Fibroblast of skin of right quadriceps (primary cell): ENCODE data around the gene CDKN2B-AS1.
A peak's percentile ranks its signal among the peaks of the same experiment; 100 is the strongest.

Experiments
- DNase-seq: peaks from one replicate; pipeline ENCODE4 v3.0.0-alpha.2; 2013

The CDKN2B-AS1 gene

DNA sequence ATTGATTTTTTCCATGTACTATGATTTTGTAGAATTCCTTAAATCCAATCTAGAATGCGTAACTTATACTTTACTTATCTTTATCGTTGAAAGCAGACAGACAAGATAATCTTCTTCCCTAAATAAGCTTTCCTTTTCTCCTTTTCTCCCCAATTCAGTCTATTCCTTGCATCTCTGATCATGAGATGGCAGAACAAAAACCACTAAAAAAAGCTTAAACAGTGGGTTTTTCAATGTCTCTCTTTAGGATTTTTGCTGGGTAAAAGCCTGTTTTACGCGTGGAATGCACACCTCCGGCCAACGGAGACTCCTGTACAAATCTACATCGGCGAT is 13.8 kb downstream of the CDKN2B-AS1 start:
- DNase-seq = no peak

DNA sequence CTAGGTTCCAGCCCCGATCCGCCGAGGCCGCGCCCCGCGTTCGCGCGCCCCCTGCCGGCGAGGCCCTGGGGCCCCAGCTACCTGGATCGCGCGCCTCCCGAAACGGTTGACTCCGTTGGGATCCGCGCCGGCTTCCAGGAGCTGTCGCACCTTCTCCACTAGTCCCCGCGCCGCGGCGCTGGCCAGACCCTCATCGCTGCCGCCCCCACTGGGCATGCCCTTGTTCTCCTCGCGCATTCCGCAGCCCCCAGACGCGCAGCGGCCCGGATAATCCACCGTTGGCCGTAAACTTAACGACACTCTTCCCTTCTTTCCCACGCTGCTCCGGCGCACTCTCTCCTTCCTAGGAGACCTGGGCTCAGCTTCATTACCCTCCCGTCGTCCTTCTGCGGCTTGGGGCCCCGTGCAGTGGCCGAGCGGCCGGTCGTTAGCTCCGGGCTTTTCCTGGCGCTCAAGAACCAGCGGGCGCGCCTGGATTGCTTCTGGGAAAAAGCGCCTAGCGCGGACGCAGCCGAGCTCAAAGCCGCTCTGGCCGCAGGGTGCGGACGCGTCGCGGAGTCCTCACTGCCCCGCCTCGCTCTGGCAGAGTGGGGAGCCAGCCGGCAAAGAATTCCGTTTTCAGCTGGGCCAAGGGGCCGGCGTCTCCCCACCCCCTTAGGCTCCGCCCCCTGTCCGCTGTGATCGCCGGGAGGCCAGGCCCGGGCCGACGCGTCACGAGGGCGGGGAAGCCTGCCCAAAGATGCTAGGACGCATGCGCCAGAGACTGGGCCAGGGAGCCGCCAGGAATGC is 14.3 kb downstream of the CDKN2B-AS1 start, which contains the start of gene CDKN2B:
TSS of gene CDKN2B (minus strand) at position 589 of the 789 bp plus-strand sequence. CDS start at position 237, 352 bp downstream.
- peak; percentile 94 for DNase-seq

DNA sequence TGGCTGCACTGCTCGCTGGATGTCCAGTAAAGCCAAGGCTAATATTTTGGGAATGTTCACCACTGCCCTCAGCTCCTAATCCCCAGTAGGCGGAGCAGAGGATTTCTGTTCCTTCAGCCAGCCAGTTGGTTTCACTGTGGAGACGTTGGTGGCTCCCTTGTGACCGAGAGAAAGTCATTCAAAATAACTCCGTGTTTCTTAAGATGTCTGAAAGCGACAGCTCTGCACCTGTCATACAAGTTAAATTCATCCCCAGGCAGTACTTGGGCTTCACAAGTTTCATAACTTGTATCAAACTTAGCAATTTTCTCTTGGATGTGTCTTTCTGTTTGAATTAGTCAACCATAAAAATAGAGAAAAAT is 14.9 kb downstream of the CDKN2B-AS1 start:
- DNase-seq = no peak

- DNase-seq = peak; percentile 55
Measured at GRCh38 chr9:22010866-22011625, 16.5 kb downstream of the CDKN2B-AS1 start.

GRCh38 chr9:22022396-22022795 is 27.8 kb downstream of the CDKN2B-AS1 start:
- no peak for DNase-seq

GRCh38 chr9:22026696-22027095 is 32.1 kb downstream of the CDKN2B-AS1 start:
- DNase-seq = no peak

DNA sequence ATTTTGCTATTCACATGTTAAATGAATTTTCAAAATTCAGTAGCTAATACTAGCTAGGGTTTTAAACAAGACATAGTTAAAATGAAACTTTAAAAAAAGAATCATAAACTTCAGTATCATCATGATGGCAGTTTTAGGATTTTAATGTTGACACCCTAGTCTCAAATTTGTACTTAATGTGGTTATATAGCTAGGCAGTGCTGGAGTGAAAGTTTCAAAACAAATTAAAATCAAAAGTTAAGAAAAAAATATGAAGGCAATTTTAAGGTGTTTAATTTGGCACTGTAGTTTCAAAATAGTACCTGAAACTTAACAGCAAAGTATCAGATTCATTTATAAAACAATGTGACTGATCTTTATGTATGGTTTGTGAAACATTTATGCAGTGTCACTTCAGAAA is 33.8 kb downstream of the CDKN2B-AS1 start:
- DNase-seq = no peak

GRCh38 chr9:22029231-22029630 is 34.6 kb downstream of the CDKN2B-AS1 start:
- no peak for DNase-seq

GRCh38 chr9:22030101-22030598 is 35.6 kb downstream of the CDKN2B-AS1 start:
- peak; percentile 61 for DNase-seq

- no peak for DNase-seq
Measured at GRCh38 chr9:22031655-22032411, 37.2 kb downstream of the CDKN2B-AS1 start.

- no peak for DNase-seq
Measured at GRCh38 chr9:22033012-22033630, 38.5 kb downstream of the CDKN2B-AS1 start.

DNA sequence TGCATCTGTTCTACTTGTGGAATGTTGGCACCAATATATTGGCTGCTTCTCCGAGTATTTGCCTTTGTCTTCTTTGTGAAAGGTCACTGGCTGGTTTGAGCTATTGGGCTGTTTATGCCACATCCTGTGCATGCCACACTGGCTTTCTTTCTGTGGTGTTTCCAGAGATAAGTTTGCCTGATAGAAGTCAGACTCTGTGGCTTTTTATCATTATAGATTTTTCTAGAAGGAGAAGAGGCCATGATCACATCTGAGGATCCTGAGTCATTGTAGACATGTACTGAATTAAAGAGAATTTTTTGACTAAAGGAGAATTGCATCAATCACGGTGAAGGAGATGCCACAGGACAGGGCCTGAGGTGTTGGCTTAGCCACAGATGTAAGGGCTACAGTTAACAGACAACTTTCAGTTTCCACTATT is 41.0 kb downstream of the CDKN2B-AS1 start:
- DNase-seq = no peak

DNA sequence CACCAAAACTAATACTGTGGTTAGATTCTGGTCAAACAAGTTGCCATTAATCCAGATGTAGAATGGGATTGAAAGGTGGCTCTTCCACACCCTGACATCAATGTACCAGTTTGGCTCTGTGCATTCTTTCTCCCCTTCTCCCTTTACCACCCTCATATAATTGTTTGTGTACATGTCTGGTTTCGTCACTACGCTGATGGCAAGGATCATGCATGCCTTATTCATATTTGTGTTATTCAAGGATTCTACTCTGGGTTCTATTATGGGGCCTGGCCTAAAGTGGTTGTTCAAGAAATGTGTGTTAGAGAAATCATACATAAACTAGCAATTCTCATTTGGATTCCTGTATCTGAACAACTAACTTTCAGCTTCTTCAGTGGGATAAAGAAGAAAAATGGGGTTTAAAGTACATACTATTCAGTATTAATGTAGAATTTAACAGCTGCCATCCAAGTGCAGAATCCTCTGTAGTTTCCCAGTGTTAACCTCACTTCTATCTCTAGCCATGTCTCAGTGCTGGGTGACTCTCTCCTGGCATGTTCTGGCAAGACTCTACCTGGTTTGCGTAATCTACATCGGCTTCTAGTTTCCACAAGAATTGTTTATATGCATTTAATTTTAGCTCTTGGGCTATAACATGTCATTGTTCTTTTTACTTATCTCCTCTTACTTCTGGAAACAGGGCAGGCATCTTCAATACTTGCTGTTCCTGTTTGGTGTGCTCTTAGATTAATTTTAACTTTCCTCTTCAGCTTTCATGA is 42.5 kb downstream of the CDKN2B-AS1 start:
- DNase-seq = no peak

DNA sequence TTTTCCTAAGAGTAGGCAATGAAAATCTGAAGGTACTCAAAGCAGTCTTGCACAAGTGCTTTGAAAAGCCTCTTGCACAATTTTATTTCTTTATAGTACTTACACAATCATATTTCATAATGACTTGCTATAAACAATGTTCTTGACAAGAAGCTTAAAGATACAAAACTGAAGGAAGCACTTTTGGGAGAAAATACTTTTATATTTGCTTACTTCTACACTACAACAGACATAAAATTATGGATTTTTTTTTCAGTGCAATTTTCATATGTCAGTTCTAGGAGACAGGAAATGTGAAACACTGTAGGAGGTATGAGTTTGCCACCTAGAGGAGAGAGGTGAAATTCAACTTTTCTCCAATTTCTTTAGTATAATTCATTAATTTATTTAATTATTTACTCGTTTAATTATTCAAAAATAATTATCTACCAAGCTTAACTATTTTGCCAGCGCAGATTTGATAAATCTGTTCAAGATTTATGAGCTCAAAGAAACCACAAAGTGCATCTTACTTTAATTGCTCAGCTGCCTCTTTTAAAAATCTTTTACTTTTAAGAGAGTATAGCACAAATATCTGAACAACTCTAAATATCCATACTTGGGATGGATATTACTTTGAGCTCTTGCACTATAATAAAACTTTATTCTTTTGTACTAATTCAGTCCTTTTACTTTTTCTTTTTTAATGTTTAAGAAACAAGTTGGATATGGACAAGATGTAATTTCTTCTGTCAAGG is 43.5 kb downstream of the CDKN2B-AS1 start:
- peak; percentile 44 for DNase-seq

GRCh38 chr9:22039258-22039657 is 44.7 kb downstream of the CDKN2B-AS1 start:
- no peak for DNase-seq

- peak; percentile 79 for DNase-seq
Measured at GRCh38 chr9:22040760-22041159, 46.2 kb downstream of the CDKN2B-AS1 start.

GRCh38 chr9:22041344-22041743 is 46.8 kb downstream of the CDKN2B-AS1 start:
- no peak for DNase-seq

DNA sequence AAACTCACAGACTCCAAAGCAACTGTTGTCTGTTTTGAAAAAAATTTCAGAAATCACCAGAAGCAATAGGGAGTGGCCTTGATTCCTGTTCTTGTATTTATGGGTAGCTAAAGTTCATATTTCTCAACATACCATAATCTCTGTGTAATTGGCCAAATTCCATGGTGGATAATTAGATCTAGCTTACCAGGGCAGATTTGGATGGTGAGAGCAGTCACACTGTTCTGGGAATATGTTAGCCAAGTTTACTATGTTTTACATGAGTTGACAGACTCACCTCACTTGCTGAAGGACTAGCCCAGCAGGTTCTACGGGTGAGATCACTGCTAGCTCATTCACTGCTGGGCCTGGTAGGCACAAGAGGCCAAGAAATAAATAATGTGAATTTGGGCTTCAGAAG is 47.2 kb downstream of the CDKN2B-AS1 start:
- peak; percentile 55 for DNase-seq

DNA sequence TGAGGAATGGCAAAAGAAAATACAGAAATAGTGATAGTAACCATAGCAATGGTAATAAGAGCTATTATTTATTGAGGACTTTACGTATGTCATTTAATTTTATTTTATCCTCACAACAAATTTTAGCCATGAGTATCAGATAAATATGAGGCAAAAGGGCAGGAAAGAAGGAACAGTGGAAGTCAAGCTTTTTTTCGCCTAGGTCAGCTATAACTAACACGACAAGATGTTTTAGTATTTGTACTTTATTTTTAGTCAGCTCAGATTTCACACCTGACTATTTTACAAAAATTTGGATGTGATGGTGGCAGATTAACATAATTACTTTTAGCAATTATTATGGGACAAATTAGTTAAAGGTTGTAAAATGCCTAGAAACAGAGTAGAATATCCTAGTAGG is 49.3 kb downstream of the CDKN2B-AS1 start:
- DNase-seq = no peak

DNA sequence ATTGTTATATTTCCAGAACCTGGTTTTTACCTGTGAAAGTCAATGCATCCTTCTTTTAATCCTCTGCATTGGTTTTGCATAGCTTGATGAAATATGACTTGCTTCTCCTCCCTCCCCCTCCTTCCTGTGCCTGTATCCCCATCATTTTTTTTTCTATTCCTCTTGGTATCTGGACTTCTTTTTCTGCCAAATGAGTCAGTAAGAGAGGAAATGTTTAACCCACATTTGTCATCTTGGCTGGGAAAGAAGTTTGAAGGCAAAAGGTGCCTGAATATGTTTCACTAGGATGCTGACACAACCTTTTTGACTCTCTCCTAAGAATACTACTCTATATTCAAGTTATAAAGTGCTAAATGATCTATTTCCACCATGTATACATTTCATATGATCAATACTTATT is 50.0 kb downstream of the CDKN2B-AS1 start:
- peak; percentile 87 for DNase-seq

DNA sequence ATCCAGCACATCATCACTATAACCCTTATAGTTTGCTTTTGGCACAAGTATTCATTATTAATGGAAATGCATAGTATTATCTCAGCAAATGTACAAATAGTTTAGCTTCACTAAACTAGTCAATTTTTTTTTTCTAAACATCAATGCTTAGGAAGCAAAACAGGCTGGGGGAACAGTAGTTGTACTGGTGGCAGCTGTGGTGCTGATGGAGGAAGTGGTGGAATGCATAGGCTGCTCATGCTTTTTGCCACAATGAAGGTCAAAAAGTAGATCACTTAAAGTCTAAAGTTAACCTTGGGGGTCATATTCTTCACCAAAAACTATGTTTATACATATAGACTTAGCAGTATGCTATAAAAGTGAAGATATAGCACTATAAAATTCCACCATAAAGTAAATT is 50.8 kb downstream of the CDKN2B-AS1 start:
- no peak for DNase-seq
